HCT116 (cell line): Measurements from ENCODE around the gene C9orf72.

ENCODE experiments used
- CTCF ChIP-seq, 3 experiments: fragments of 200-600 bp in 1 of 3; sonication (generic) in 1 of 3; IDR thresholded peaks in 2 of 3; conservative IDR thresholded peaks in 1 of 3; 2 replicates each; pipeline ENCODE4 v1.5.1; 2012 to 2017; ENCODE audit warnings: low read depth in 2 of 3, low read length in 2 of 3, antibody characterized with exemption in 1 of 3, borderline replicate concordance in 1 of 3, control low read depth in 1 of 3, mild to moderate bottlenecking in 1 of 3, mixed read lengths in 1 of 3, mixed run types in 1 of 3, moderate library complexity in 1 of 3; ENCODE audit not compliant: insufficient read depth in 1 of 3
- EZH2 ChIP-seq: fragments of 200-600 bp; sonication (generic); IDR thresholded peaks from 2 replicates; pipeline ENCODE4 v1.6.1; 2017; ENCODE audit warnings: antibody characterized with exemption, mixed run types
- POLR2AphosphoS5 ChIP-seq: IDR thresholded peaks from 2 replicates; pipeline ENCODE4 v1.6.1; 2011; ENCODE audit warnings: mild to moderate bottlenecking, low read depth, low read length, moderate library complexity

- TF ChIP-seq CTCF (IDR thresholded peaks at IDR 0.05 in 2 of 3, conservative IDR thresholded peaks at IDR 0.05 in 1 of 3; ENCODE audit: borderline replicate concordance in 1 of 3, insufficient read depth in 1 of 3, low read depth in 2 of 3, low read length in 2 of 3), result no peak
- TF ChIP-seq EZH2, result no peak
- no peak for TF ChIP-seq POLR2AphosphoS5
These were observed 22.5 kb upstream of the C9orf72 start for GRCh38 chr9:27595733-27596132.
